ENCODE results near the gene ARHGAP40. TPM values are rescaled to one million over a fixed set of nuclear protein-coding genes. Genes with fewer than 3 reads are reported as not detected.

The ARHGAP40 gene
- total and polyA plus RNA-seq, 2 donors (not counting 3 experiments of a cell fraction or from before 2014, with no cell fraction given), result 0.18 to 0.20 TPM

DNA sequence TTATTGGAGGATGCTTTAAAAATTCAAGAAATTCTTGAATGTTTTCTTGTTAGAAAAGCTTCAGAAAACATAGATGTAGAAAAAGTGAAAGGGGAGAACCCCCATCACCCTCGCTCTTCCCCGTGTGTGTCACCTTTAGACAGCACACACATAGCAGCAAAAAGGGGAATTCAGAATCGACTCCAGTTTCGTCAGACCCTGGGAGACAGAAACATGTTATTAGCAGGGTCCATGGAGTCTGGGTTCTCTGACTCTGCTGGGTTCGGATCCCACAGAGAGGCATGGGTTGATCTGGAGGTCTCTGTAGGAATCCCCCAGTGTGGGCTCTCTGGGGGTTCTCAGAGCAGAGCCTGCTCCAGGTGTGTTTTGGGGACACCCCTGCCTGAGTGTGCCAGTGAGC is 43.7 kb downstream of the ARHGAP40 start:
- CTCF ChIA-PET, result interaction anchor here (0.6 to 5.9 kb wide), 18 partner anchors 10 to 435 kb away, joined by 3 to 41 read pairs (median 4); partner anchors contain the start of gene SLC32A1
- intact Hi-C loops (cut with micrococcal nuclease) (no loop called here), dilution Hi-C loops (cut with MboI; ENCODE audit: extremely low pct_ligation_motif_present, low sequenced_read_pairs) (no loop called here)
- DNase-seq (ENCODE audit: low read depth, low spot score) (no peak), FAIRE-seq (no peak)
- no peaks in the 10 kb centered on the region for H3K79me2 ChIP-seq (ENCODE audit: control insufficient read depth, insufficient read depth, low read length)
- H3K4me3 ChIP-seq (replicated peaks in 1 of 3; ENCODE audit: insufficient read depth in 1 of 3, low read depth in 1 of 3, low read length in 3 of 3), result no peak overlapping the region
- no peaks in the 10 kb centered on the region for H3K9me1 ChIP-seq (replicated peaks; ENCODE audit: control insufficient read depth, extremely low read depth, insufficient read depth, low read length)
- H3K4me2 ChIP-seq (ENCODE audit: insufficient read depth, low read length), result no peak overlapping the region
- H3K9me3 ChIP-seq (replicated peaks; ENCODE audit: control insufficient read depth, insufficient read depth, low read length), result no peaks in the 10 kb centered on the region
- H3K36me3 ChIP-seq (ENCODE audit: control insufficient read depth in 2 of 2, extremely low read depth in 1 of 2, insufficient read depth in 2 of 2, low read length in 2 of 2), result no peaks in the 10 kb centered on the region
- no peak overlapping the region for H2AFZ ChIP-seq (ENCODE audit: low read depth, low read length)
- H3K9ac ChIP-seq (replicated peaks; ENCODE audit: extremely low read depth, insufficient read depth, low read length), result no peak overlapping the region
- POLR2A ChIA-PET, result no interaction called here
- no peaks in the 10 kb centered on the region for H4K20me1 ChIP-seq (replicated peaks; ENCODE audit: control insufficient read depth, extremely low read depth, insufficient read depth, low read length)
- H3K27ac ChIP-seq (ENCODE audit: insufficient read depth, low read depth, low read length), result no peak overlapping the region
- H3K4me1 ChIP-seq (ENCODE audit: control insufficient read depth, extremely low read depth, insufficient read depth, low read length), result no peaks in the 10 kb centered on the region
- BruUV-seq (replicated peaks), result no TSS peak
- TF ChIP-seq GATA2 (IDR thresholded peaks at IDR 0.05; ENCODE audit: insufficient read depth, insufficient read length, low read depth, low read length) (no peak), JUN (IDR thresholded peaks at IDR 0.05; ENCODE audit: borderline replicate concordance, insufficient read depth, insufficient read length, low read depth) (no peak), POLR2AphosphoS5 (IDR thresholded peaks at IDR 0.05; ENCODE audit: insufficient read depth, low read depth, low read length) (no peak), POLR2A (IDR thresholded peaks at IDR 0.05; ENCODE audit: low read depth, low read length) (no peak), EZH2 (IDR thresholded peaks at IDR 0.05; ENCODE audit: borderline replicate concordance, low read depth, low read length, severe bottlenecking) (no peak), FOS (IDR thresholded peaks at IDR 0.05; ENCODE audit: borderline replicate concordance, insufficient read depth, low read length) (no peak), MYC (IDR thresholded peaks at IDR 0.05; ENCODE audit: low read depth, low read length) (no peak)
- TF ChIP-seq, protein P1, sequence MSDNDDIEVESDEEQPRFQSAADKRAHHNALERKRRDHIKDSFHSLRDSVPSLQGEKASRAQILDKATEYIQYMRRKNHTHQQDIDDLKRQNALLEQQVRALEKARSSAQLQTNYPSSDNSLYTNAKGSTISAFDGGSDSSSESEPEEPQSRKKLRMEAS (IDR thresholded peaks at IDR 0.05; ENCODE audit: insufficient read depth, insufficient read length), result no peak
- TF ChIP-seq, protein P2, sequence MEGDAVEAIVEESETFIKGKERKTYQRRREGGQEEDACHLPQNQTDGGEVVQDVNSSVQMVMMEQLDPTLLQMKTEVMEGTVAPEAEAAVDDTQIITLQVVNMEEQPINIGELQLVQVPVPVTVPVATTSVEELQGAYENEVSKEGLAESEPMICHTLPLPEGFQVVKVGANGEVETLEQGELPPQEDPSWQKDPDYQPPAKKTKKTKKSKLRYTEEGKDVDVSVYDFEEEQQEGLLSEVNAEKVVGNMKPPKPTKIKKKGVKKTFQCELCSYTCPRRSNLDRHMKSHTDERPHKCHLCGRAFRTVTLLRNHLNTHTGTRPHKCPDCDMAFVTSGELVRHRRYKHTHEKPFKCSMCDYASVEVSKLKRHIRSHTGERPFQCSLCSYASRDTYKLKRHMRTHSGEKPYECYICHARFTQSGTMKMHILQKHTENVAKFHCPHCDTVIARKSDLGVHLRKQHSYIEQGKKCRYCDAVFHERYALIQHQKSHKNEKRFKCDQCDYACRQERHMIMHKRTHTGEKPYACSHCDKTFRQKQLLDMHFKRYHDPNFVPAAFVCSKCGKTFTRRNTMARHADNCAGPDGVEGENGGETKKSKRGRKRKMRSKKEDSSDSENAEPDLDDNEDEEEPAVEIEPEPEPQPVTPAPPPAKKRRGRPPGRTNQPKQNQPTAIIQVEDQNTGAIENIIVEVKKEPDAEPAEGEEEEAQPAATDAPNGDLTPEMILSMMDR (IDR thresholded peaks at IDR 0.05; ENCODE audit: extremely low read depth in 1 of 2, insufficient read depth in 1 of 2, low read depth in 1 of 2, low read length in 2 of 2), result no peak
- H3K27me3 ChIP-seq (ENCODE audit: control insufficient read depth in 2 of 2, insufficient read depth in 2 of 2, low read length in 2 of 2), result peaks cover 20 to 21% of the 10 kb centered on the region in 2 experiments

All from endothelial cell of umbilical vein (primary cell).